NCI-H510A treated with DMSO at 0.1 percent for 48 hours (cell line): ENCODE measurements around the gene LYAR.
A peak's percentile ranks its signal among the peaks of the same experiment; 100 is the strongest.

Experiments
- DNase-seq: peaks from one replicate; lab custom pipeline; 2025; lab: John Stamatoyannopoulos, UW

The LYAR gene

DNA sequence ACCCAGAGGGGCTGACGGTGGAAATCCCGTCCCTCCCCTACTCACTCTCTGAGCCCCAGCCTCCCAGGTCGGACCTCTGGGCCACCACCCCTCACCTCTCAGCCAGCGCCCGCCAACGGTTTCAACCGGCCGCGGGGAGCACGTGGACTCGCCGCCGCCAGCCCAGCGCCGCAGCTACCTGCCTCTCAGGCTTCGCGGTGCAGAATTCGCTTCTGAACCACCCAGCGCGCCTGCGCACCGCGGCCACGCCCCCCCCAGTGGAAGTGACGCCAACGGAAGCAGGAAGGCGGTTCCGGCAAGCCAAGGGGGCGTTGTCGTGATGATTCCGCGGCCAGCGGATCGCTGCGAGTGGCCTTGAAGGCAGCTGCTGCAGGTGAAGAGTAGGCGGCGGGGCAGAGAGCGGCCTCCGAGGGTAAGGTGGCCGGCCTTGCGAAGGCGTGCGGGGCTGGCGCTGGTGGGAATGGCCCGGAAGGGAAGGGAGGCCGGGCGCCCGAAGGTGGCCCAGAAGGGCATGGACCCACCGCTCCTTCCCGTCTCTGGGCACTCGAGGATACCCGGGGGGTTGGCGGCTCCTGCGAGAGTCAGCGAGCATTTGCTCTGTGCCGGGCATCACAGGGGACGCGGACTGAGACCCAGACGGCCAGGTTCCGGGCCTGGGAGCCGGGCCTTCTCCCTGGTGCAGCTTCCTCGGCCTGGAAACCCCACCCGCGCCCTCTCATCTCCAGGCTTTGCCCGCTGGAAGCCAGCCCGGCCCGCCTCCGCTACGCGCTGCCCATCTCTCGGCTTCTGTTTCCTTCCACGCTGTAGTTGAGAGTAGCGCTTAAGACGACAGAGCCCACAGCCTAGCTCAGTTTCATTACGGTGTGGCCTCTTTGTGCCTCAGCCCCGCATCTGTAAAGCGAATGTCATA is at the start of gene LYAR, which contains the start of gene ZBTB49:
LYAR (minus strand) TSS at position 214 of the 910 bp plus-strand sequence. CDS start 6,412 bp downstream, outside the sequence.
ZBTB49 (plus strand) TSS at position 311 of the 910 bp plus-strand sequence. CDS start 9,695 bp downstream, outside the sequence.
- peak; percentile 73 for DNase-seq

DNA sequence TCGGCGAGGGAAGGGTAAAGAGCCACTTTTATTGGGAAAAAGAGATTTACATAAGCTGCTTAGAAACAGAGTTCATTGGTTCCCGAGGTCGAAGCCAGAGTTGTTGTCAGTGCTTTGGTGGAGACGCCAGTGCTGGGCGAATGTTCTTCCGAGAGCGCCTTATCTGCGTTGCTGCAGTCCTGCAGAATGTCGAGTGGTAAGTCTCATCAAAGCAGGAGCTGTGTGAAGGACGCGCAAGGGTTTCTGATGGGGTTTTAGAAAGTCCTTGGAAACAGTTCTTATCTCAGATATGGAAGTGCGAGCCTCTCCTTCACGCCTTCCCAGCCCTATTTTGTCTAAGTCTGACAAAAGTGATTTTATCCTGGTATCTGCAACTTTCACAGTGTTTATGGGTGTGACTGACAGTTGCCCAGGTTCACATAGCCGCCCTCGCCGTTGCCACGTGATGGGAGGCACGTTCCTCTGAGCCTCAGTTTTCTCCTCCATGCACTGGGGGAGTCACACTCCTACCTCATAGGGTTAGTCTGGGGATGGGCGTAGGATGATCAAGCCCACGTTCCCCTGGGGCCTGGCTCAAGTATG is 49.6 kb upstream of the LYAR start:
- no peak for DNase-seq

- no peak for DNase-seq
These were observed 48.5 kb upstream of the LYAR start for GRCh38 chr4:4338210-4339001.

DNA sequence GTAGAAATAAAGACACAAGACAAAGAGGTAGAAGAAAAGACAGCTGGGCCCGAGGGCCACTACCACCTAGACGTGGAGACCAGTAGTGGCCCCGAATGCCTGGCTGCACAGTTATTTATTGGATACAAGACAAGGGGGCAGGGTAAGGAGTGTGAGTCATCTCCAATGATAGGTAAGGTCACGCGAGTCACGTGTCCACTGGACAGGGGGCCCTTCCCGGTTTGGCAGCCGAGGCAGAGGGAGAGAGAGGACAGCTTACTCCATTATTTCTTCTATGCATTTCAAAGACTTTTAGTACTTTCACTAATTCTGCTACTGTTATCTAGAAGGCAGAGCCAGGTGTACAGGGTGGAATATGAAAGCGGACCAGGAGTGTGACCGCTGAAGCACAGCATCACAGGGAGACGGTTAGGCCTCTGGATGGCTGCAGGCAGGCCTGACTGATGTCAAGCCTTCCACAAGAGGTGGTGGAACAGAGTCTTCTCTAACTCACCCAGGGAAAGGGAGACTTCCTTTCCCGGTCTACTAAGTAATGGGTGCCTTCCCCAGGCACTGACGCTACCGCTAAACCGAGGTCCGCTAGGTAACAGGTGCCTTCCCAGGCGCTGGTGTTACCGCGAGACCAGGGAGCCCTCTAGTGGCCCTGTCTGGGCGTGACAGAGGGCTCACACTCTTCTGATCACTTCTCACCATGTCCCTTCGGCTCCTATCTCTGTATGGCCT is 45.0 kb upstream of the LYAR start:
- DNase-seq, result peak; percentile 14

DNA sequence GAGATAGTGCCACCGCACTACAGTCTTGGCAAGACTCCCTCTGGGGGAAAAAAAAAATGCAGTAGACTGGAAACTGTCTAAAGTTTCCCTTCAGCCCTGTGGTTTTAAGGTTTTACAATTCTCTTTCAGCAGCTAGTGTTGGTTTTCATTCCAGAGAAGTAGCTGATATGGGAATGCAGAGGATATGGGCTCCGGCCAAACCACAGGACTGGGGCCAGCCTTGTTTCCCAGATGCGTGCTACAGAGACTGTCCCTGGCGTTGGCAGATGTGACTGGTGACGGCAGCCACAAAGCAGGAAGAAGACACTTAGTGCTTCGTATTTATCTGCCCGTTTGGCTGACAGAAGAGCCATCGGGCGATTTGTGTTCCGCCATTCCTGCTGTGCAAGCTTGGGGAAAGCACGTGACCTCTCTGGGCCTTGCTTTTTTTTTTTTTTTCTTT is 43.3 kb upstream of the LYAR start:
- no peak for DNase-seq

DNA sequence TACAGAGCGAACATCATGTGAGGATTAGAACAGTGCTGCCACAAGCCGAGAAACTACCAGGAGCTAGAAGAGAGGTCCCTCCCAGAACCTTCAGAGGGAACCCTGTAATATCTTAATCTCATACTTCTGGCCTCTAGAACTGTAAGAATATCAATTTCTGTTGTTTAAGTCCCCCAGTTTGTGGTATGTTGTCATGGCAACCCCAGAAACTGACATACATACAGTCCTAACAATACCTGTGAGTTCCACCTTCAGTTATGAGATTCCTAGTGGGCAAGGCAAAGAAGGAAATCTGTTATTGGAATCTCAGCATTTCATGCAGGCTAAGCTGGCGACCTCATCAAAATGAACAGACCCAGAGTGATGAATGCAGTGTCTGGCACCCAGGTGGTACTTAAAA is 42.6 kb upstream of the LYAR start:
- DNase-seq, result no peak

DNA sequence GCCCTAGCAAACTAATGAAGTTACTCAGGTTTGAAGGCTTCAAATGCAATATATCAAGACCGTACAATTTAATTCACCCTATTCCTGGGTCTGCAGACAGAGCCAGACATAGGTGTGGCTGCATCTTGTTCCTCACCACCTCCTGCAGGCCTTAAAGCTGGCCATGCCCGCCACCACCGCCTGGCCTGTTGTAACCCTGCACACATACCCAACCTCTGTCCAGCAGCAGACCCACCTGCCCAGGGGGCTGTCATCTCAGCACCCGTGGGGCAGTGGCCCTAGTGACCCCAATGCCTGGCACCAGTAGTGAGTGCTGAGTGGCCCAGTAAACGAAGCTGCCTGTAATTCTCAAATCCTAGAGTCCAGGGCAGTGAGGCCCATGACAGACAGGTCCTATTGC is 40.8 kb upstream of the LYAR start:
- DNase-seq, result no peak

DNA sequence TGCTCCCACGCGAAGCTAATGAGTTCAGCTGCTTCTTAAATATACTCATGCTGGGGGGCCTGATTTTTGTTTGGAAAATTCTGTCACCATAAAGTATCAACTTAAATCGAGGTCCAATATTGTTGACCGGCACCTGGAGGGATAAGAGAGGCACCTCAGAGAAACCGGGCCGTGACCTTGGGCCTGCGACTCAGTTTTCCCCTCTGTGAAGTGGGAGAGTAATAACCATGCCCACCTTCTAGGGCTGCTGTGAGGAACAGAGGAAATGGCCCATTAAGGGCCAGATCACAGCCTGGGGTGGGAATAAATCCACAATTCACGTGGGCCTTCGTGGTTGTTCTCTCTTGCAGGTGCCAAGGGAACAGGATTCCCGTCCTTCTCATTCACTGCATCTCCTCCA is 39.5 kb upstream of the LYAR start:
- no peak for DNase-seq

GRCh38 chr4:4328840-4329239 is 38.9 kb upstream of the LYAR start:
- DNase-seq, result no peak

DNA sequence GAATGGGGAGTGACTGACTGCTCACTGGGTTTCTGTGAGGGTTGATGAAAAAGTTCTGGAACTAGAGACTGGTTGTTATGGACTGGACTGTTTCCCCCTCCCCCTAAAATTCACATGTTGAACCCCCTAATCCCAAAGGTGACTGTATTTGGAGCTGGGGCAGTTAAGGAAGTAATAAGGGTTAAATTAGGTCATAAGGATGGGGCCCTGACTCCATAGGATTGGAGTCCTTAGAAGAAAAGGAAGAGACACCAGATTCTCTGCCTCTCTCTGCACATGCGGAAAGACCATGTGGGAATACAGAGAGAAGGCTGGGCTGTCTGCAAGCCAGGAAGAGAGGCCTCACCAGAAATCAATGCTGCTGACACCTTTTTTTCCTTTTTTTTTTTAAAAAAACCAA is 38.3 kb upstream of the LYAR start:
- no peak for DNase-seq

DNA sequence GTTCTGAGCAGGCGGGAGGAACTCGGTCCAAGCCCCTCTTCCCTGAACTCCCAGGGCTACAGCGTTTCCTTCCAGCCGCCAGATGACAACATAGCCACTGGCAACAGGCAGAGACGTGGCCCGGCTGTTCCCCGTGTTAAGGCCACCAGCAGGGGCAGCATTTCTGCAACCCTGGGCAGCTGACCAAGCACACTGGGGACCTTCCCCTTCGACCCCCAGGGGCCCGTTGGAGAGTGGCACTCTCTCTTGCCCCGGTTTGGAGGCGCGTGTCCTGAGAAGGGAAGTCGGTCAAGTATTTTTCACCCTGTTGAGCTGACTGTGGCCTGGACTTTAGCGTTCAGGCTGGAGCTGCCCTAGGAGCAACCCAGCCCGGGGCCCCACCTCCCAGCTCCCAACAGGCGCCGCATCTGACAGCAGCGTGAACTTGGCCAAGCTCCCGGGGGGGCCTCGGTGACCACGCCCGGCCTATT is 37.7 kb upstream of the LYAR start:
- no peak for DNase-seq

DNA sequence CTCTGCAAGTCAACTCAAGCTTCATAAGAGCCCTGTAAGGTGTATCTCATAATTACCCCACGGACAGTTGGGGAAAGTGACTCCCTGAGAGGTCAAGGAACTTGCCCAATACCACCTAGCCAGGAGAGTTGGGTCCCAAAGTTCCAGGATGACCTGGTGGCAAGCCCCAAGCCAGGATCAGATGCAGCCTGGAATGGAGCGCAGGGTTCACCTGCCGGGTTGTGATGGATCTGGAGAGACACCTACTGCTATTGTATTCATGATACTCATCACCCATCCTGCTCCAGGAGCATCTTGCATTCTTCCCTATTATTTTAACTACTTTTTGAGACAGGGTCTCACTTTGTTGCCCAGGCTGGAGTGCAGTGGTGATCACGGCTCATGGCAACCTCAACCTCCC is 36.2 kb upstream of the LYAR start:
- no peak for DNase-seq

DNA sequence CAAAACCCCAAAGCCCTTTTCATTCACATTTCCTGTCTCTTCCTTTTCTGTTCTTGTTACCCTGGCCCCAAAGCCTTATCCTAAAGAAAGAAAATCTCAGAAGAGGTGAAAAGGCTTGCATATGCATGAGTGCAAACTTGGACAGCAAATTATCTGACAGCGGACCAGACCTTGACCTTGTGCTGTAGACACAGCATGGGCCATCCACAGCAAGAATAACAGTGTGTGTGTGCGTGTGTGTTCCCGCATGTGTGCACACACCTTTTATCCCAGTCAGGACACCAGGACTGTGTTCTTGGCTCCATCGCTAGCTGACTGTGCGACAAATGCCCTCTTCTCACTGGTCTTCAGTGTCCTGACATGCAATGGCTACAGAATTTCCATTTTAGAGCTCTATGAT is 35.4 kb upstream of the LYAR start:
- no peak for DNase-seq

DNA sequence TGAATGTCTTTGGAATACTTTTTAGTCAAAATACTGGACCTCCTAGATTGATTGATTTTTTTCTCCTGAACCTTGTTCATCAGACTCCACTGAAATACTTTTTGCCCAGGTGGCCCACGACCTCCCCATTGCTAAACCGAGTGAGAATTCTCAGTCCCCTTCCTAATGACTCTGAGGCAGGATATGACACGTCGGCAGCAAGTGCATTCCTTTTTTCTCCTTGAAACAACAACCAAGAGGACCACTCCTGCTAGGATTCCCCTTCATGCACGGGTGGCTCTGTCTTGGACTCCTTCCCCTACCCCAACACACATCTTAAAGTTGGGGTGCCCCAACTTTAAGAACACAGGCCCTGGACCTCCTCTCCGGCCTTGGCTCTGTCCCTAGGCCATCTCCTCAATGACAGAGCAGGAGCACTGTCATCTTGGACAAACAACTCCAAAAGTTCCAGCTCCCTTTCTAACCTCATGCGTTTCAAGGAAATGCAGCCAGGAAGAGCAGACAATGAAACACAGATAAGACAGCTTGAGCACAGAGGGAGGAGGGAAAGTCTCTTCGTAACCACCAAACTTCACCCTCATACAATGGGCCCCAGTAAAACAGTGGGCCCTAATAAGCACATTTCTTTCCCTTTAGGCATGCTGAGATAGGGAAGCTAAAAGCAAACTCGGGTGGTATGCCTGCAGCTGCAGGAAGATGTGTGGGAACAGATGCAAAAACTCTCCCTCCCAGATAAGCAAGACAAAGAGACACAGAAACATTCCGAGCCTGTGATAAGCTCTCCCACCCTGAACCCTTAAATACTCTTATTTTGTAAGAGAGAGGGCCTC is 34.0 kb upstream of the LYAR start:
- DNase-seq, result no peak

DNA sequence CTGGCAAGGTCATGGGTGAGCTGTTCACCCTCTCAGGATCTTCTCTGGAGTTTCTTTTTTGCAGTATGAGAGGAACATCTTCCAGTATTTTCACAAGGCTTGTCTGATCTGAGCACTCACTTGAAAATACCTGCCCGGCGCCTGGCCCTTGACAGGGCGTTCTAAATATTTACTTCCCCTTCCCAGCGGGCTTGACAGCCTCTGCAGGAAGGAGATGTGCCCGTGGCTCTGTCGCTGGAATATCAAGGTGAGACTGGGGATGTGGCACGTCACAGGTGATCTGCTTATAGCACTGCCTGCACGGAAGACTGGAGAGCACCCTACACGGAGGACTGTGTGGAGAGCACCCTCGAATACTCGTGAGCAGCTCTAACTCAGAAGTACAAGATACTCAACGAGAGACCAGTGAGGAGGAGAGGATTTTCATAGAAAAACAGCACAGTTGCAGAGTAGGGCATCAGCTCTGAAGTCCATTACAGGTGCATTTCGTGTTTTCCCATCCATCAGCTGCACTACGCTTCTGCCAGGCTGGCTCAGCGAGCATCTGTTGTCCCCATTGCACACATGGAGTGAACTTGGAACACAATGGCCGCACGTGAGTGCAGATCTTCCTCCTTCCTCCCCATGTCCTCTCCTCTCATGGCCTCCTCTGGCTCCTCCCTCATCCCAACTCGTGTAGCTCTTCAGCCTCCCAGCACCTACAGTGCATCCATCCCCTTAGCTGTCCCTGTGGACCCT is 32.2 kb upstream of the LYAR start:
- DNase-seq, result no peak

- no peak for DNase-seq
These were observed 31.2 kb upstream of the LYAR start for GRCh38 chr4:4320951-4321714.

DNA sequence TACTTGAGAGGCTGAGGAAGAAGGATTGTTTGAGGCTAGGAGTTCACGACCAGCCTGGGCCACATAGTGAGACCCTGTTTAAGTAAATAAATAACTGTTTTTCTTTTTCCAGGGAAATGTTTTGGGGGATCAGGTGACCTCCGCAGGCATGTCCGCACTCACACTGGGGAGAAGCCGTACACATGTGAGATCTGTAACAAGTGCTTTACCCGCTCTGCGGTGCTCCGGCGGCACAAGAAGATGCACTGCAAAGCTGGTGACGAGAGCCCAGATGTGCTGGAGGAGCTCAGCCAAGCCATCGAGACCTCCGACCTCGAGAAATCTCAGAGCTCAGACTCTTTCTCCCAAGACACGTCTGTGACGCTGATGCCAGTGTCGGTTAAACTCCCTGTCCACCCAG is 30.6 kb upstream of the LYAR start:
- DNase-seq, result no peak

DNA sequence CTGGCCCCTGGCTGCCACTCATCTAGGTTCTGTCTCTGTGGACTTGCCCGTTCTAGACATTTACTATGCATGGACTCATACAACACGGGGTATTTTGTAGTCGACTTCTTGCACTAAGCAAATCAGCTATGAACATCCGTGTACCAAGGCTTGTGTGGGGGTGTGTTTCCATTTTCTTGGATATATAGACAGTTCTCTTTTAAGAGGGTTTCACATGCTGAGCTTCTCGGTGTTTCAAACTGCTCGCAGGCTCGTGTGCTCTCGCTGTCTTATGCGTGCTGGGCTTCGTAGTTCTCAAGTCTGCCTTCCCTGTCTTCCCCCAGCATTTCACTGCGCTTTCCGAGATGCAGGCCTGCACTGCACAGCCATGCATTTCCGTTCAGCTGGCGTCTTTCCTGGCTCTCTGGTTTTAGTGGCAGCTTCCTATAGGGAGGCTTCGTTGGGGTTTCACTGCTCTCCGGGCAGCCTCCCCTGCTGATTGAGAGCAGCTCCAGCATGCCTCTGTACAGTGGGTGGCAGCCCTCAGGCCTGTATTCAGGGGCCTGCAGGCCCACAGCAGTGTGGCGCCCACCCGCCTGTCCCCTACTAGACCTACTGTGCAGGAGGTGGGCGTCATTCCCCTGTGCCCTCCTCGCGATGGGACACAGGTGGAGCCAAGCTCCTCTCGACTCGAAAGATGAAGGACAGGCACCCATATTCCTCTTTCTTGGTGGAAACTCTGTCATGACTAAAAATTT is 27.7 kb upstream of the LYAR start:
- DNase-seq, result no peak

- no peak for DNase-seq
These were observed 26.2 kb upstream of the LYAR start for GRCh38 chr4:4316150-4316495.
